GM12891 (cell line): ENCODE measurements around the gene CELA2B.
"Not testable (repeated sequence)": the region's sequence is repeated elsewhere in the genome, so short reads cannot be mapped to it uniquely, and the experiment has no call there.

ENCODE experiments used
- POLR2A ChIP-seq: IDR thresholded peaks from 2 replicates; pipeline ENCODE4 v1.6.1; 2011; ENCODE audit warnings: low read depth, low read length, control low read depth
- POLR2AphosphoS5 ChIP-seq: IDR thresholded peaks from 2 replicates; pipeline ENCODE4 v1.6.1; 2011; ENCODE audit warnings: low read depth, low read length, control low read depth
- SPI1 ChIP-seq: IDR thresholded peaks from 2 replicates; pipeline ENCODE4 v1.6.1; 2011; ENCODE audit warnings: low read depth, low read length, control low read depth
- TAF1 ChIP-seq: IDR thresholded peaks from 2 replicates; pipeline ENCODE4 v1.6.1; 2011; ENCODE audit warnings: low read depth, low read length, control low read depth

DNA sequence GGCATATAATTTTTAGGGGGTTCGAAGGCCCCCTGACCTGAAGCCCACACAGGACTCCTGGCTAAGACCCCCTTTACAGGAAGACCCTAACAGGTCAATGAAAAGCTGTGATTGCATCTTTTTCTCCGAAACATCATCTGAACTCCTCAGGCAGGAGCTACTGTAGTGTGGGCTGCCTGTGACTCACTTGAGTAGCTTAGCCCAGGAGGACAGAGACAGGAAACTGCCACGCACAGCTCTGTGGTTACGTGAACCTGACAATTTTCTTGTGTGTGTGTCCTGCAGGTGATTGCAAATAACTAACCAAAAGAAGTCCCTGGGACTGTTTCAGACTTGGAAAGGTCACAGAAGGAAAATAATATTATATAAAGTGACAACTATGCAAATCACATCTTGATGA is 15.1 kb downstream of the CELA2B start:
- not testable (repeated sequence) for TF ChIP-seq TAF1, POLR2AphosphoS5, POLR2A, SPI1
